OCI-LY3 (cell line): ENCODE data around the gene DNM3.

Source experiments
- EZH2phosphoT487 ChIP-seq: fragments of 200-600 bp; shearing (Covaris generic); IDR thresholded peaks from 2 replicates; pipeline ENCODE4 v1.6.1; 2018; ENCODE audit warnings: antibody characterized with exemption, mixed run types, low read depth
- TF ChIP-seq, protein P1 (sequence below): fragments of 200-600, 300-600 bp; sonication (generic); IDR thresholded peaks from 2 replicates; pipeline ENCODE4 v1.5.1; 2014; ENCODE audit warnings: antibody characterized with exemption, low read length, low read depth

DNA sequence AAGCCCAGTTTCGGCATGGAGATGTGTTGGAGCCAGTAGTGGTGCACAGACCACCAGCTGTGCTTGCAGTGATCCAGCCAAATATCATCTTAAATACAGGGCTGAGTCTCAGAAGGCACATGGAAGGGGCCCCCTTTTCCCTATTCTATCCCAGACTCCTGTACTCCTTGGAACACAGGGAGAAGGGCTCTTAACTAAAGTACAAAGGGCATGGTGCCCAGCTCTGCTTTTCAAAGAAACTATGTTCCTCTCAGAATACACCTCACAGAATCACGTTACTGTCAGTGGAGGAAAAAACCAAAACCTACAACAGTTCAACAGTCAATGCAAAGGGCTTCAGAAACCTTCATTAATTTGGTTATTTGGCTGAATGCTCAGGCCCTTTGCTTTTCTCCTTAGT is 398.6 kb downstream of the DNM3 start:
- TF ChIP-seq, protein P1, sequence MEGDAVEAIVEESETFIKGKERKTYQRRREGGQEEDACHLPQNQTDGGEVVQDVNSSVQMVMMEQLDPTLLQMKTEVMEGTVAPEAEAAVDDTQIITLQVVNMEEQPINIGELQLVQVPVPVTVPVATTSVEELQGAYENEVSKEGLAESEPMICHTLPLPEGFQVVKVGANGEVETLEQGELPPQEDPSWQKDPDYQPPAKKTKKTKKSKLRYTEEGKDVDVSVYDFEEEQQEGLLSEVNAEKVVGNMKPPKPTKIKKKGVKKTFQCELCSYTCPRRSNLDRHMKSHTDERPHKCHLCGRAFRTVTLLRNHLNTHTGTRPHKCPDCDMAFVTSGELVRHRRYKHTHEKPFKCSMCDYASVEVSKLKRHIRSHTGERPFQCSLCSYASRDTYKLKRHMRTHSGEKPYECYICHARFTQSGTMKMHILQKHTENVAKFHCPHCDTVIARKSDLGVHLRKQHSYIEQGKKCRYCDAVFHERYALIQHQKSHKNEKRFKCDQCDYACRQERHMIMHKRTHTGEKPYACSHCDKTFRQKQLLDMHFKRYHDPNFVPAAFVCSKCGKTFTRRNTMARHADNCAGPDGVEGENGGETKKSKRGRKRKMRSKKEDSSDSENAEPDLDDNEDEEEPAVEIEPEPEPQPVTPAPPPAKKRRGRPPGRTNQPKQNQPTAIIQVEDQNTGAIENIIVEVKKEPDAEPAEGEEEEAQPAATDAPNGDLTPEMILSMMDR, result no peak
- no peak for TF ChIP-seq EZH2phosphoT487
